ENCODE data around the gene ASCC1. TPM values are rescaled to one million over a fixed set of nuclear protein-coding genes. Genes with fewer than 3 reads are reported as not detected.

ASCC1 gene
- total and polyA plus RNA-seq, 2 of the 13 experiments (the other 11 are each of a cell fraction or from before 2014, with no cell fraction given), result 21.6 to 30.1 TPM

DNA sequence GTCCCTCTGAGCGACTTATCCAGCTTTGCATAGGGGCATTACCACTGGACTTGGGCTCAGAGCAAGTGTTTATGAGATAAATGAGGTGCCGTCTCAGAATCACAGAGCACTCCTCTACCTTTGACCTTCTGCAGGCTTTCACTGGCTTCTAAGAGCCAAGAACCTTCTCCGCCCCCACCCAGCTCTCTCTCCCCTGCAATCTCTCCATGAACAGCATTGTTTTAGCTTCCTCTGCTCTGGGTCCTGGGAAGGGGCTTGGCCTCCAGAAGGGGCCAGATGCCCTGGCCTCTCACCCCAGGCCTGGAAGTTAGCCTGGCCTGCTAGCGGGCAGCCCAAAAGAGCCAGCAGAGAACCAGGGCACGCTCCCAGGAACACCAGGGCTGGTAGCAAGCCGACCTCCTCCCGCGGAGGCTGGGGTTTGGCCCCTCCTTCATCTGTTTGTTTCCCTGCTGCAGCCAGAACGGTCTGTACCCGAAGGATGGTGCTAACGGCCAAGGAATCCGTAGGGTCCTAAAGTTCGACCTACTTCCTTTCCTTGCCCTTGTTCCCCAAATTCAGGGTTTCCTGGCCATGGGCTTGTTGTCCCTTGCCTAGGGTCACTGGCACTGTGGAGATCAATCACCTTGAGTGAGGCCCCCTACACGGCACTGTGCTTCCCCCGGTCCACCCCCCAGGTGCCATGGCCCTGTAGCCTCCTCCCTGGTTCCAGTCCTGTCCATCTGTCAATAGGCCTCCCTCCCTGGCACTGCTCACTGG lies 38.9 kb upstream of the ASCC1 start (continued):
- TF ChIP-seq GPN1 (CRISPR knock-in tag; IDR thresholded peaks at IDR 0.05; ENCODE audit: borderline replicate concordance), result no peak
- TF ChIP-seq PHF5A (CRISPR knock-in tag; IDR thresholded peaks at IDR 0.05; ENCODE audit: low read depth, unreplicated experiment), result no peak
- TF ChIP-seq RFX3 (CRISPR knock-in tag; IDR thresholded peaks at IDR 0.05), result no peak
- no peak for TF ChIP-seq NRL (CRISPR knock-in tag; IDR thresholded peaks at IDR 0.05; ENCODE audit: borderline replicate concordance)
- TF ChIP-seq ADNP (CRISPR knock-in tag; IDR thresholded peaks at IDR 0.05), result no peak
- TF ChIP-seq ASH2L (IDR thresholded peaks at IDR 0.05; ENCODE audit: insufficient read length, low read depth, low read length), result no peak
- no peak for TF ChIP-seq KDM6A (CRISPR knock-in tag; IDR thresholded peaks at IDR 0.05; ENCODE audit: low read depth)
- no peak for TF ChIP-seq SALL2 (CRISPR knock-in tag; IDR thresholded peaks at IDR 0.05)
- peak; percentile 23; the same call in 1 of the 2 replicates for TF ChIP-seq FOXC1 (CRISPR knock-in tag; IDR thresholded peaks at IDR 0.05; ENCODE audit: borderline replicate concordance)
- no peak for TF ChIP-seq ZNF816 (CRISPR knock-in tag; IDR thresholded peaks at IDR 0.05; ENCODE audit: borderline replicate concordance)
- no peak for TF ChIP-seq TBP (CRISPR knock-in tag; IDR thresholded peaks at IDR 0.05)
- TF ChIP-seq STAT6 (CRISPR knock-in tag; IDR thresholded peaks at IDR 0.05; ENCODE audit: borderline replicate concordance), result no peak
- TF ChIP-seq GZF1 (CRISPR knock-in tag; IDR thresholded peaks at IDR 0.05), result 0 out of 2 replicates have a peak, but pooled peaks have one; percentile 43
- TF ChIP-seq ZNF614 (CRISPR knock-in tag; IDR thresholded peaks at IDR 0.05; ENCODE audit: borderline replicate concordance), result peak; percentile 65; the same call in 1 of the 2 replicates
- TF ChIP-seq ZKSCAN5 (CRISPR knock-in tag; IDR thresholded peaks at IDR 0.05), result no peak
- TF ChIP-seq SCMH1 (CRISPR knock-in tag; IDR thresholded peaks at IDR 0.05; ENCODE audit: borderline replicate concordance), result no peak
- TF ChIP-seq ZNF143 (CRISPR knock-in tag; IDR thresholded peaks at IDR 0.05), result no peak
- TF ChIP-seq, protein P1, sequence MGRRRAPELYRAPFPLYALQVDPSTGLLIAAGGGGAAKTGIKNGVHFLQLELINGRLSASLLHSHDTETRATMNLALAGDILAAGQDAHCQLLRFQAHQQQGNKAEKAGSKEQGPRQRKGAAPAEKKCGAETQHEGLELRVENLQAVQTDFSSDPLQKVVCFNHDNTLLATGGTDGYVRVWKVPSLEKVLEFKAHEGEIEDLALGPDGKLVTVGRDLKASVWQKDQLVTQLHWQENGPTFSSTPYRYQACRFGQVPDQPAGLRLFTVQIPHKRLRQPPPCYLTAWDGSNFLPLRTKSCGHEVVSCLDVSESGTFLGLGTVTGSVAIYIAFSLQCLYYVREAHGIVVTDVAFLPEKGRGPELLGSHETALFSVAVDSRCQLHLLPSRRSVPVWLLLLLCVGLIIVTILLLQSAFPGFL (CRISPR knock-in tag; IDR thresholded peaks at IDR 0.05), result no peak
- TF ChIP-seq KDM5B (CRISPR knock-in tag; IDR thresholded peaks at IDR 0.05; ENCODE audit: borderline replicate concordance), result peak; percentile 21; the same call in 1 of the 2 replicates
- peak; percentile 57 for TF ChIP-seq TEAD3 (CRISPR knock-in tag; optimal IDR thresholded peaks at IDR 0.05; ENCODE audit: borderline replicate concordance)
- no peak for TF ChIP-seq ZNF367 (CRISPR knock-in tag; IDR thresholded peaks at IDR 0.05; ENCODE audit: borderline replicate concordance)
- TF ChIP-seq, protein P2, sequence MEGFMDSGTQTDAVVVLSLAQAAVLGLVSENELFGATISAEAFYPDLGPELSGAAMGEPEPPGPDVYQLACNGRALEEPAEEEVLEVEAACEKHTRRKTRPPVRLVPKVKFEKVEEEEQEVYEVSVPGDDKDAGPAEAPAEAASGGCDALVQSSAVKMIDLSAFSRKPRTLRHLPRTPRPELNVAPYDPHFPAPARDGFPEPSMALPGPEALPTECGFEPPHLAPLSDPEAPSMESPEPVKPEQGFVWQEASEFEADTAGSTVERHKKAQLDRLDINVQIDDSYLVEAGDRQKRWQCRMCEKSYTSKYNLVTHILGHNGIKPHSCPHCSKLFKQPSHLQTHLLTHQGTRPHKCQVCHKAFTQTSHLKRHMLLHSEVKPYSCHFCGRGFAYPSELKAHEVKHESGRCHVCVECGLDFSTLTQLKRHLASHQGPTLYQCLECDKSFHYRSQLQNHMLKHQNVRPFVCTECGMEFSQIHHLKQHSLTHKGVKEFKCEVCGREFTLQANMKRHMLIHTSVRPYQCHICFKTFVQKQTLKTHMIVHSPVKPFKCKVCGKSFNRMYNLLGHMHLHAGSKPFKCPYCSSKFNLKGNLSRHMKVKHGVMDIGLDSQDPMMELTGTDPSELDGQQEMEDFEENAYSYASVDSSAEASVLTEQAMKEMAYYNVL (CRISPR knock-in tag; IDR thresholded peaks at IDR 0.05; ENCODE audit: borderline replicate concordance), result peak; percentile 64
- no peak for TF ChIP-seq ZNF772 (CRISPR knock-in tag; IDR thresholded peaks at IDR 0.05)
- TF ChIP-seq ZNF530 (CRISPR knock-in tag; IDR thresholded peaks at IDR 0.05; ENCODE audit: low read depth), result no peak
- TF ChIP-seq ZNF550 (CRISPR knock-in tag; IDR thresholded peaks at IDR 0.05; ENCODE audit: borderline replicate concordance), result no peak
- TF ChIP-seq ZZZ3 (CRISPR knock-in tag; IDR thresholded peaks at IDR 0.05; ENCODE audit: borderline replicate concordance), result no peak

Measured in HepG2 (cell line).